GM18867 (cell line): ENCODE measurements around the gene ASTN2.

Source experiments
- ATAC-seq: cut with Tn5 transposase; IDR thresholded peaks from one replicate; pipeline ENCODE4 v1.9.1; 2021; ENCODE audit warnings: mild to moderate bottlenecking, moderate library complexity; ENCODE audit not compliant: unreplicated experiment

Gene ASTN2

GRCh38 chr9:117306032-117306431 is 108.8 kb downstream of the ASTN2 start:
- no peak for ATAC-seq

- ATAC-seq = no peak
These were observed 109.4 kb downstream of the ASTN2 start for GRCh38 chr9:117305454-117305853.

- ATAC-seq = no peak
These were observed 110.3 kb downstream of the ASTN2 start for GRCh38 chr9:117304549-117304948.

GRCh38 chr9:117303643-117304230 is 111.1 kb downstream of the ASTN2 start:
- ATAC-seq = no peak

GRCh38 chr9:117302487-117302886 is 112.4 kb downstream of the ASTN2 start:
- ATAC-seq = no peak

- no peak for ATAC-seq
These were observed 114.3 kb downstream of the ASTN2 start for GRCh38 chr9:117300371-117301110.

- ATAC-seq = no peak
These were observed 118.4 kb downstream of the ASTN2 start for GRCh38 chr9:117296453-117296852.

GRCh38 chr9:117293206-117294114 is 121.4 kb downstream of the ASTN2 start:
- no peak for ATAC-seq

GRCh38 chr9:117290856-117291622 is 123.8 kb downstream of the ASTN2 start:
- no peak for ATAC-seq

GRCh38 chr9:117290306-117290840 is 124.5 kb downstream of the ASTN2 start:
- ATAC-seq = no peak

GRCh38 chr9:117286245-117286644 is 128.6 kb downstream of the ASTN2 start:
- ATAC-seq = no peak

- no peak for ATAC-seq
These were observed 130.4 kb downstream of the ASTN2 start for GRCh38 chr9:117284414-117284813.

- ATAC-seq = no peak
These were observed 132.3 kb downstream of the ASTN2 start for GRCh38 chr9:117282541-117282940.

GRCh38 chr9:117278471-117279035 is 136.3 kb downstream of the ASTN2 start:
- ATAC-seq = no peak

GRCh38 chr9:117278020-117278419 is 136.8 kb downstream of the ASTN2 start:
- ATAC-seq = no peak

GRCh38 chr9:117276444-117276843 is 138.4 kb downstream of the ASTN2 start:
- ATAC-seq = no peak

GRCh38 chr9:117273612-117274011 is 141.2 kb downstream of the ASTN2 start:
- ATAC-seq = no peak

GRCh38 chr9:117268847-117269446 is 145.9 kb downstream of the ASTN2 start:
- no peak for ATAC-seq

- ATAC-seq = no peak
These were observed 147.9 kb downstream of the ASTN2 start for GRCh38 chr9:117266855-117267497.
